T-helper 1 cell treated with Interleukin-12 subunit alpha and Interleukin-12 subunit beta and Interleukin-4 antibody, amounts not matched to agents 30 μg/mL and 1 μg/mL, for 36 hours (primary cell): ENCODE data around the gene SERPINB6.

ENCODE experiments used
- H3K27ac Mint-ChIP-seq: one replicate; pipeline ENCODE4 v1.8.0; 2021; ENCODE audit warnings: mild to moderate bottlenecking, mixed read lengths
- H3K27me3 Mint-ChIP-seq: one replicate; pipeline ENCODE4 v1.8.0; 2021; ENCODE audit warnings: low read depth, mixed read lengths
- H3K36me3 Mint-ChIP-seq: one replicate; pipeline ENCODE4 v1.8.0; 2021; ENCODE audit warnings: low read depth, mixed read lengths
- H3K4me1 Mint-ChIP-seq: one replicate; pipeline ENCODE4 v1.8.0; 2021; ENCODE audit warnings: low read depth, mixed read lengths
- H3K4me3 Mint-ChIP-seq: one replicate; pipeline ENCODE4 v1.8.0; 2021; ENCODE audit warnings: mild to moderate bottlenecking, moderate library complexity, mixed read lengths
- H3K9me3 Mint-ChIP-seq: one replicate; pipeline ENCODE4 v1.8.0; 2021; ENCODE audit warnings: mixed read lengths

Gene SERPINB6

GRCh38 chr6:2899596-2899995 lies 71.8 kb downstream of the SERPINB6 start:
- peak overlapping the region; percentile 18 for H3K27ac Mint-ChIP-seq
- H3K4me3 Mint-ChIP-seq: peak overlapping the region; percentile 97
- peaks cover 52% of the 10 kb centered on the region for H3K4me1 Mint-ChIP-seq
- no peaks in the 10 kb centered on the region for H3K27me3 Mint-ChIP-seq
- peaks cover 62% of the 10 kb centered on the region for H3K36me3 Mint-ChIP-seq
- no peaks in the 10 kb centered on the region for H3K9me3 Mint-ChIP-seq
